K562 (cell line): Measurements from ENCODE around the gene PSMA7. TPM values are rescaled to one million over a fixed set of nuclear protein-coding genes. Genes with fewer than 3 reads are reported as not detected.

Experiments used
- ARNT ChIP-seq, 2 experiments: fragments of 450-650 bp; IDR thresholded peaks; 2 replicates each; pipeline ENCODE4 v1.6.1; 2016; ENCODE audit warnings: mild to moderate bottlenecking in 1 of 2
- CBFB ChIP-seq: sonication (generic); formaldehyde crosslinking; IDR thresholded peaks from 2 replicates; pipeline ENCODE4 v1.4.0; 2020; ENCODE audit warnings: mild to moderate bottlenecking, missing genetic modification reagents
- CHCHD3 ChIP-seq: fragments of 250-450 bp; sonication (Bioruptor Pico); IDR thresholded peaks from 2 replicates; pipeline ENCODE4 v2.1.2; 2022; ENCODE audit warnings: mild to moderate bottlenecking
- DMBX1 ChIP-seq: fragments of 250-450 bp; sonication (Bioruptor Pico); IDR thresholded peaks from 2 replicates; pipeline ENCODE4 v1.8.0; 2022; ENCODE audit warnings: inconsistent platforms, mild to moderate bottlenecking, moderate library complexity, borderline replicate concordance
- ETS1 ChIP-seq: conservative IDR thresholded peaks from 2 replicates; pipeline ENCODE4 v1.6.1; 2011; ENCODE audit warnings: low read depth, mild to moderate bottlenecking, low read length; ENCODE audit not compliant: control insufficient read depth
- GABPA ChIP-seq: fragments of 200-800 bp; sonication (Bioruptor generic); conservative IDR thresholded peaks from 2 replicates; pipeline ENCODE4 v1.6.1; 2016; ENCODE audit warnings: low read depth, missing genetic modification characterization, missing compliant biosample characterization
- JUN ChIP-seq, 2 experiments: sonication (generic) in 1 of 2; formaldehyde crosslinking in 1 of 2; IDR thresholded peaks; 2 replicates each; pipeline versions ENCODE4 v1.6.1 to v1.8.0; 2012 to 2022; ENCODE audit warnings: borderline replicate concordance in 2 of 2, mild to moderate bottlenecking in 2 of 2, improper control_type of control experiment in 1 of 2, low read depth in 1 of 2, low read length in 1 of 2, missing genetic modification reagents in 1 of 2
- MAZ ChIP-seq, 2 experiments: fragments of 450-650 bp in 1 of 2; sonication (generic) in 1 of 2; formaldehyde crosslinking; IDR thresholded peaks in 1 of 2; conservative IDR thresholded peaks in 1 of 2; 2 replicates each; pipeline versions ENCODE4 v1.4.0 to v1.5.0; 2020; ENCODE audit warnings: mild to moderate bottlenecking in 1 of 2, missing genetic modification reagents in 1 of 2
- NCOA6 ChIP-seq: fragments of 450-650 bp; IDR thresholded peaks from 2 replicates; pipeline ENCODE4 v1.6.1; 2017; ENCODE audit warnings: mild to moderate bottlenecking
- NKRF ChIP-seq: fragments of 450-650 bp; IDR thresholded peaks from 2 replicates; pipeline ENCODE4 v1.6.1; 2016; ENCODE audit warnings: borderline replicate concordance
- PTTG1 ChIP-seq: fragments of 450-650 bp; IDR thresholded peaks from 2 replicates; pipeline ENCODE4 v1.6.1; 2016; ENCODE audit warnings: low read depth, mild to moderate bottlenecking, missing genetic modification characterization, missing compliant biosample characterization
- RBM17 ChIP-seq: fragments of 200-400 bp; formaldehyde crosslinking; IDR thresholded peaks from 2 replicates; pipeline ENCODE4 v1.6.1; 2017; ENCODE audit warnings: low read depth, mild to moderate bottlenecking, low read length, borderline replicate concordance
- RBM22 ChIP-seq: fragments of 200-400 bp; formaldehyde crosslinking; IDR thresholded peaks from 2 replicates; pipeline ENCODE4 v1.6.1; 2018; ENCODE audit warnings: low read length, low read depth; ENCODE audit not compliant: poor library complexity, severe bottlenecking
- RBM39 ChIP-seq: fragments of 200-400 bp; formaldehyde crosslinking; optimal IDR thresholded peaks from 2 replicates; pipeline ENCODE3; 2018; ENCODE audit warnings: low read depth, low read length
- RHOXF2B ChIP-seq: fragments of 250-450 bp; sonication (Bioruptor Pico); conservative IDR thresholded peaks from 2 replicates; pipeline ENCODE4 v1.5.1; 2021
- SMAD4 ChIP-seq: fragments of 250-450 bp; sonication (Bioruptor Pico); conservative IDR thresholded peaks from 2 replicates; pipeline ENCODE4 v1.8.0; 2021; ENCODE audit warnings: inconsistent platforms, mild to moderate bottlenecking, moderate library complexity
- TBP ChIP-seq: optimal IDR thresholded peaks from 2 replicates; pipeline ENCODE3; 2011; ENCODE audit warnings: low read depth, low read length, improper control_type of control experiment
- ZKSCAN8 ChIP-seq: fragments of 200-800 bp; sonication (Bioruptor generic); IDR thresholded peaks from 2 replicates; pipeline ENCODE4 v1.6.1; 2016; ENCODE audit warnings: missing genetic modification characterization, missing compliant biosample characterization
- ZNF239 ChIP-seq: fragments of 250-450 bp; sonication (Bioruptor Pico); IDR thresholded peaks from 2 replicates; pipeline ENCODE4 v1.4.0; 2020; ENCODE audit warnings: mild to moderate bottlenecking
- ZNF699 ChIP-seq: fragments of 250-450 bp; sonication (Bioruptor Pico); IDR thresholded peaks from 2 replicates; pipeline ENCODE4 v1.8.0; 2021; ENCODE audit warnings: mild to moderate bottlenecking, moderate library complexity; ENCODE audit not compliant: insufficient replicate concordance
- ZNF764 ChIP-seq: fragments of 250-450 bp; sonication (Bioruptor Pico); IDR thresholded peaks from 2 replicates; pipeline ENCODE4 v1.4.0; 2020; ENCODE audit warnings: low read depth, mild to moderate bottlenecking, moderate library complexity
- ZNF79 ChIP-seq: fragments of 250-450 bp; sonication (Bioruptor Pico); IDR thresholded peaks from 2 replicates; pipeline ENCODE4 v1.4.0; 2020; ENCODE audit warnings: low read depth, mild to moderate bottlenecking, moderate library complexity
- polyA plus RNA-seq, 8 experiments: library from polyadenylated mRNA; depleted of rRNA in 4 of 8; stranded (reverse) in 5 of 8; unstranded in 3 of 8; fragments of >200 nt; fragmentation: Nextera tagmentation in 2 of 8; fragmentation: Illumina TruSeq in 1 of 8; extraction: Ambion mirVana in 2 of 8; extraction: Trizol in 1 of 8; gene quantifications; 2 replicates each; pipeline versions ENCODE4 v1.2.1 to v1.2.3, GENCODE V29; 2011 to 2014; ENCODE audit warnings: inconsistent platforms in 1 of 8, missing spikeins in 1 of 8
- total RNA-seq, 7 experiments: library from RNA; depleted of rRNA in 6 of 7; stranded (reverse); fragments of >200 nt in 6 of 7; fragmentation: Illumina TruSeq in 2 of 7; extraction: Trizol in 2 of 7; gene quantifications; 2 replicates each; pipeline versions ENCODE4 v1.2.1 to v1.2.3, GENCODE V29; 2011 to 2021; ENCODE audit warnings: low replicate concordance in 1 of 7
- TF ChIP-seq, protein P1 (sequence below): IDR thresholded peaks from 2 replicates; pipeline ENCODE4 v1.6.1; 2012; ENCODE audit warnings: low read depth, low read length, improper control_type of control experiment, borderline replicate concordance

The PSMA7 gene
- total and polyA plus RNA-seq, 9 of the 15 experiments (the other 6 are each of a cell fraction or from before 2014, with no cell fraction given) = 257 to 510 (median 393) TPM

GRCh38 chr20:62088258-62089127 lies 54.7 kb downstream of the PSMA7 start (continued):
- TF ChIP-seq NKRF (peak; percentile 20; the same call in 1 of the 2 replicates), ZNF239 (no peak), ZNF764 (CRISPR knock-in tag) (no peak), JUN (IDR thresholded peaks at IDR 0.05; ENCODE audit: borderline replicate concordance, low read depth, low read length) (peak; percentile 100), JUN (CRISPR knock-in tag; IDR thresholded peaks at IDR 0.05; ENCODE audit: borderline replicate concordance) (peak; percentile 83; the same call in 1 of the 2 replicates), ARNT (IDR thresholded peaks at IDR 0.05) (no peak; a peak in 1 of 4 replicates), ZNF79 (CRISPR knock-in tag) (no peak), RHOXF2B (no peak), GABPA (tag) (no peak), ETS1 (no peak), PTTG1 (tag) (no peak), CHCHD3 (CRISPR knock-in tag) (no peak), CBFB (CRISPR knock-in tag) (no peak), RBM22 (no peak), RBM39 (no peak), MAZ (CRISPR knock-in tag; conservative IDR thresholded peaks at IDR 0.05 in 1 of 2, IDR thresholded peaks at IDR 0.05 in 1 of 2) (no peak), NCOA6 (no peak), TBP (no peak), SMAD4 (CRISPR knock-in tag) (no peak), RBM17 (no peak), ZNF699 (CRISPR knock-in tag) (no peak), DMBX1 (no peak), ZKSCAN8 (CRISPR knock-in tag) (no peak)
- TF ChIP-seq, protein P1, sequence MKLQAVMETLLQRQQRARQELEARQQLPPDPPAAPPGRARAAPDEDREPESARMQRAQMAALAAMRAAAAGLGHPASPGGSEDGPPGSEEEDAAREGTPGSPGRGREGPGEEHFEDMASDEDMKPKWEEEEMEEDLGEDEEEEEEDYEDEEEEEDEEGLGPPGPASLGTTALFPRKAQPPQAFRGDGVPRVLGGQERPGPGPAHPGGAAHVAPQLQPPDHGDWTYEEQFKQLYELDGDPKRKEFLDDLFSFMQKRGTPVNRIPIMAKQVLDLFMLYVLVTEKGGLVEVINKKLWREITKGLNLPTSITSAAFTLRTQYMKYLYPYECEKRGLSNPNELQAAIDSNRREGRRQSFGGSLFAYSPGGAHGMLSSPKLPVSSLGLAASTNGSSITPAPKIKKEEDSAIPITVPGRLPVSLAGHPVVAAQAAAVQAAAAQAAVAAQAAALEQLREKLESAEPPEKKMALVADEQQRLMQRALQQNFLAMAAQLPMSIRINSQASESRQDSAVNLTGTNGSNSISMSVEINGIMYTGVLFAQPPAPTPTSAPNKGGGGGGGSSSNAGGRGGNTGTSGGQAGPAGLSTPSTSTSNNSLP = no peak
